ENCODE measurements around the gene TACR1.

Gene TACR1

GRCh38 chr2:75102011-75102410 lies 97.3 kb downstream of the TACR1 start:
- peaks cover 5% of the 10 kb centered on the region for H3K4me1 Mint-ChIP-seq
- no peaks in the 10 kb centered on the region for H3K27me3 Mint-ChIP-seq
- H3K4me3 Mint-ChIP-seq, result no peak overlapping the region
- DNase-seq (ENCODE audit: low spot score in 2 of 2) (no peak), ATAC-seq (ENCODE audit: low read depth) (no peak)
- peaks cover 16% of the 10 kb centered on the region for H3K36me3 Mint-ChIP-seq
- no peak overlapping the region for H3K27ac Mint-ChIP-seq
- H3K9me3 Mint-ChIP-seq, result peaks cover 5% of the 10 kb centered on the region

- Mint-ChIP-seq H3K27ac (no peak overlapping the region), H3K4me1 (peaks cover 5% of the 10 kb centered on the region), H3K9me3 (peaks cover 5% of the 10 kb centered on the region), H3K27me3 (no peaks in the 10 kb centered on the region), H3K36me3 (peaks cover 18% of the 10 kb centered on the region), H3K4me3 (no peak overlapping the region)
- no peak for DNase-seq (ENCODE audit: low spot score in 2 of 2)
- no peak for ATAC-seq (ENCODE audit: low read depth)
Observed at GRCh38 chr2:75100801-75101151, 98.5 kb downstream of the TACR1 start.

GRCh38 chr2:75100011-75100800 lies 99.1 kb downstream of the TACR1 start:
- Mint-ChIP-seq H3K27me3 (no peaks in the 10 kb centered on the region), H3K9me3 (peaks cover 5% of the 10 kb centered on the region), H3K27ac (no peak overlapping the region), H3K4me3 (no peak overlapping the region), H3K4me1 (peaks cover 5% of the 10 kb centered on the region), H3K36me3 (peaks cover 18% of the 10 kb centered on the region)
- DNase-seq (ENCODE audit: low spot score in 2 of 2), result no peak
- no peak for ATAC-seq (ENCODE audit: low read depth)

GRCh38 chr2:75099521-75099922 lies 99.8 kb downstream of the TACR1 start:
- Mint-ChIP-seq H3K9me3 (peaks cover 5% of the 10 kb centered on the region), H3K4me1 (peaks cover 5% of the 10 kb centered on the region), H3K27me3 (peaks cover 2% of the 10 kb centered on the region), H3K27ac (no peak overlapping the region), H3K4me3 (no peak overlapping the region), H3K36me3 (peaks cover 19% of the 10 kb centered on the region)
- no peak for DNase-seq (ENCODE audit: low spot score in 2 of 2)
- no peak for ATAC-seq (ENCODE audit: low read depth)

GRCh38 chr2:75098856-75099255 lies 100.5 kb downstream of the TACR1 start:
- Mint-ChIP-seq H3K9me3 (peaks cover 5% of the 10 kb centered on the region), H3K4me1 (peaks cover 7% of the 10 kb centered on the region), H3K27me3 (peaks cover 4% of the 10 kb centered on the region), H3K36me3 (peaks cover 20% of the 10 kb centered on the region), H3K4me3 (no peak overlapping the region), H3K27ac (no peak overlapping the region)
- DNase-seq (ENCODE audit: low spot score in 2 of 2) (no peak), ATAC-seq (ENCODE audit: low read depth) (no peak)

- H3K36me3 Mint-ChIP-seq, result peaks cover 16% of the 10 kb centered on the region
- peaks cover 4% of the 10 kb centered on the region for H3K27me3 Mint-ChIP-seq
- no peaks in the 10 kb centered on the region for H3K9me3 Mint-ChIP-seq
- H3K4me1 Mint-ChIP-seq, result peaks cover 7% of the 10 kb centered on the region
- no peak for ATAC-seq (ENCODE audit: low read depth)
- no peak overlapping the region for H3K4me3 Mint-ChIP-seq
- DNase-seq (ENCODE audit: low spot score in 2 of 2), result no peak
- H3K27ac Mint-ChIP-seq, result no peak overlapping the region
Observed at GRCh38 chr2:75097831-75098230, 101.5 kb downstream of the TACR1 start.

GRCh38 chr2:75094405-75094804 lies 104.9 kb downstream of the TACR1 start:
- no peak for ATAC-seq (ENCODE audit: low read depth)
- no peak for DNase-seq (ENCODE audit: low spot score in 2 of 2)
- H3K27me3 Mint-ChIP-seq, result peaks cover 4% of the 10 kb centered on the region
- H3K4me3 Mint-ChIP-seq, result no peak overlapping the region
- H3K27ac Mint-ChIP-seq, result no peak overlapping the region
- H3K9me3 Mint-ChIP-seq, result no peaks in the 10 kb centered on the region
- H3K36me3 Mint-ChIP-seq, result peaks cover 15% of the 10 kb centered on the region
- peaks cover 7% of the 10 kb centered on the region for H3K4me1 Mint-ChIP-seq

- Mint-ChIP-seq H3K4me3 (no peak overlapping the region), H3K9me3 (no peaks in the 10 kb centered on the region), H3K27ac (no peak overlapping the region), H3K36me3 (peaks cover 10% of the 10 kb centered on the region), H3K27me3 (peaks cover 6% of the 10 kb centered on the region), H3K4me1 (peaks cover 2% of the 10 kb centered on the region)
- ATAC-seq (ENCODE audit: low read depth) (no peak), DNase-seq (ENCODE audit: low spot score in 2 of 2) (no peak)
Observed at GRCh38 chr2:75090770-75091515, 108.4 kb downstream of the TACR1 start.

- Mint-ChIP-seq H3K4me1 (peaks cover 2% of the 10 kb centered on the region), H3K27ac (no peak overlapping the region), H3K4me3 (no peak overlapping the region), H3K9me3 (no peaks in the 10 kb centered on the region), H3K27me3 (peaks cover 5% of the 10 kb centered on the region), H3K36me3 (peaks cover 11% of the 10 kb centered on the region)
- ATAC-seq (ENCODE audit: low read depth) (no peak), DNase-seq (ENCODE audit: low spot score in 2 of 2) (no peak)
Observed at GRCh38 chr2:75089471-75089870, 109.8 kb downstream of the TACR1 start.

GRCh38 chr2:75088791-75089190 lies 110.5 kb downstream of the TACR1 start:
- Mint-ChIP-seq H3K4me1 (no peaks in the 10 kb centered on the region), H3K36me3 (peaks cover 9% of the 10 kb centered on the region), H3K27me3 (peaks cover 4% of the 10 kb centered on the region), H3K4me3 (no peak overlapping the region), H3K9me3 (no peaks in the 10 kb centered on the region), H3K27ac (no peak overlapping the region)
- ATAC-seq (ENCODE audit: low read depth) (no peak), DNase-seq (ENCODE audit: low spot score in 2 of 2) (no peak)

GRCh38 chr2:75087736-75088135 lies 111.6 kb downstream of the TACR1 start:
- H3K36me3 Mint-ChIP-seq, result peaks cover 9% of the 10 kb centered on the region
- no peak for DNase-seq (ENCODE audit: low spot score in 2 of 2)
- H3K27me3 Mint-ChIP-seq, result peaks cover 4% of the 10 kb centered on the region
- no peak for ATAC-seq (ENCODE audit: low read depth)
- H3K4me1 Mint-ChIP-seq, result no peaks in the 10 kb centered on the region
- H3K27ac Mint-ChIP-seq, result no peak overlapping the region
- H3K9me3 Mint-ChIP-seq, result no peaks in the 10 kb centered on the region
- no peak overlapping the region for H3K4me3 Mint-ChIP-seq

- Mint-ChIP-seq H3K9me3 (no peaks in the 10 kb centered on the region), H3K4me3 (no peak overlapping the region), H3K27ac (no peak overlapping the region), H3K4me1 (no peaks in the 10 kb centered on the region), H3K27me3 (no peaks in the 10 kb centered on the region), H3K36me3 (peaks cover 10% of the 10 kb centered on the region)
- DNase-seq (ENCODE audit: low spot score in 2 of 2) (no peak), ATAC-seq (ENCODE audit: low read depth) (no peak)
Observed at GRCh38 chr2:75079575-75079974, 119.7 kb downstream of the TACR1 start.

GRCh38 chr2:75077909-75078308 lies 121.4 kb downstream of the TACR1 start:
- Mint-ChIP-seq H3K4me3 (no peak overlapping the region), H3K36me3 (peaks cover 10% of the 10 kb centered on the region), H3K27ac (no peak overlapping the region), H3K27me3 (no peaks in the 10 kb centered on the region), H3K9me3 (no peaks in the 10 kb centered on the region), H3K4me1 (no peaks in the 10 kb centered on the region)
- ATAC-seq (ENCODE audit: low read depth) (no peak), DNase-seq (ENCODE audit: low spot score in 2 of 2) (no peak)

GRCh38 chr2:75076088-75076487 lies 123.2 kb downstream of the TACR1 start:
- no peak for ATAC-seq (ENCODE audit: low read depth)

More at GRCh38 chr2:75076088-75076487, 123.2 kb downstream of the TACR1 start:
- Mint-ChIP-seq H3K27ac (no peak overlapping the region), H3K27me3 (no peaks in the 10 kb centered on the region), H3K4me3 (no peak overlapping the region), H3K4me1 (no peaks in the 10 kb centered on the region), H3K9me3 (no peaks in the 10 kb centered on the region), H3K36me3 (peaks cover 13% of the 10 kb centered on the region)
- no peak for DNase-seq (ENCODE audit: low spot score in 2 of 2)
